Keratinocyte (primary cell): Measurements from ENCODE around the gene KLHL36. TPM values are rescaled to one million over a fixed set of nuclear protein-coding genes. Genes with fewer than 3 reads are reported as not detected.

Experiments
- DNase-seq: peaks from one replicate; pipeline ENCODE4 v3.0.0-alpha.2; 2011; ENCODE audit warnings: low read depth, missing footprints, low spot score
- FAIRE-seq: peaks from 2 replicates; lab custom pipeline; 2011; peaks lifted over from hg19 to GRCh38; lab: Jason Lieb, UNC
- H2AFZ ChIP-seq: 2 replicates; pipeline ENCODE4 v1.6.0; 2012; ENCODE audit warnings: low read length, control low read depth, inconsistent platforms; ENCODE audit not compliant: control insufficient read depth
- H3K27ac ChIP-seq: 2 replicates; pipeline ENCODE4 v1.5.1; 2011; ENCODE audit warnings: low read length; ENCODE audit not compliant: control insufficient read depth, insufficient read depth
- H3K27me3 ChIP-seq: 3 replicates; pipeline ENCODE4 v1.6.0; 2011; ENCODE audit warnings: low read length; ENCODE audit not compliant: control insufficient read depth, insufficient read depth; ENCODE audit errors: extremely low read depth
- H3K36me3 ChIP-seq, 2 experiments: 2 replicates in 1 of 2; 3 replicates in 1 of 2; pipeline ENCODE4 v1.5.1; 2011; ENCODE audit warnings: low read length in 2 of 2, mild to moderate bottlenecking in 1 of 2; ENCODE audit not compliant: control insufficient read depth in 2 of 2, insufficient read depth in 2 of 2; ENCODE audit errors: extremely low read depth in 1 of 2
- H3K4me1 ChIP-seq: 3 replicates; pipeline ENCODE4 v1.5.1; 2011; ENCODE audit warnings: low read length; ENCODE audit not compliant: control insufficient read depth, insufficient read depth; ENCODE audit errors: extremely low read depth
- H3K4me2 ChIP-seq: 3 replicates; pipeline ENCODE4 v1.6.0; 2011; ENCODE audit warnings: low read depth, low read length; ENCODE audit not compliant: control insufficient read depth, insufficient read depth; ENCODE audit errors: extremely low read depth
- H3K4me3 ChIP-seq, 3 experiments: fragments of 200-600 bp in 1 of 3; sonication (generic) in 1 of 3; 2 replicates in 2 of 3; 3 replicates in 1 of 3; pipeline ENCODE4 v1.5.1; 2011 to 2016; ENCODE audit warnings: low read length in 3 of 3, mild to moderate bottlenecking in 3 of 3, control low read depth in 2 of 3, inconsistent platforms in 1 of 3, low read depth in 1 of 3, mixed read lengths in 1 of 3, mixed run types in 1 of 3, moderate library complexity in 1 of 3; ENCODE audit not compliant: control insufficient read depth in 2 of 3, insufficient read depth in 2 of 3; ENCODE audit errors: extremely low read depth in 1 of 3
- H3K79me2 ChIP-seq: 2 replicates; pipeline ENCODE4 v1.6.0; 2012; ENCODE audit warnings: low read length; ENCODE audit not compliant: control insufficient read depth, insufficient read depth
- H3K9ac ChIP-seq: 3 replicates; pipeline ENCODE4 v1.6.0; 2011; ENCODE audit warnings: low read length; ENCODE audit not compliant: control insufficient read depth, insufficient read depth; ENCODE audit errors: extremely low read depth
- H3K9me1 ChIP-seq: 3 replicates; pipeline ENCODE4 v1.6.0; 2011; ENCODE audit warnings: low read length; ENCODE audit not compliant: control insufficient read depth, insufficient read depth; ENCODE audit errors: extremely low read depth
- H3K9me3 ChIP-seq: 2 replicates; pipeline ENCODE4 v1.5.1; 2012; ENCODE audit warnings: low read depth, low read length; ENCODE audit not compliant: control insufficient read depth
- H4K20me1 ChIP-seq: 3 replicates; pipeline ENCODE4 v1.6.0; 2011; ENCODE audit warnings: low read length; ENCODE audit not compliant: control insufficient read depth, insufficient read depth; ENCODE audit errors: extremely low read depth
- EZH2 ChIP-seq: IDR thresholded peaks from one replicate; pipeline ENCODE4 v1.6.1; 2012; ENCODE audit warnings: inconsistent platforms, mild to moderate bottlenecking, low read length, moderate library complexity
- dilution Hi-C: fragments of 300-500 bp; cut with MboI; formaldehyde crosslinking; loops from one replicate; pipeline ENCODE4 v1.7.0; 2020; ENCODE audit warnings: low sequenced_read_pairs; ENCODE audit not compliant: extremely low pct_ligation_motif_present
- polyA plus RNA-seq, 5 experiments: library from polyadenylated mRNA; depleted of rRNA in 3 of 5; stranded (reverse) in 3 of 5; stranded (forward) in 1 of 5; unstranded in 1 of 5; fragments of >200 nt; gene quantifications; 1 replicate in 1 of 5; 2 replicates in 3 of 5; 3 replicates in 1 of 5; pipeline versions ENCODE4 v1.2.1 to v1.2.3, GENCODE V29; 2011 to 2012; ENCODE audit warnings: missing spikeins in 2 of 5, low read depth in 1 of 5, low replicate concordance in 1 of 5
- TF ChIP-seq, protein P1 (sequence below), 3 experiments: IDR thresholded peaks in 1 of 3; conservative IDR thresholded peaks in 1 of 3; optimal IDR thresholded peaks in 1 of 3; 2 replicates in 2 of 3; 3 replicates in 1 of 3; pipeline versions ENCODE3 to v1.5.1; 2011; ENCODE audit warnings: low read length in 3 of 3, mild to moderate bottlenecking in 3 of 3, moderate library complexity in 2 of 3, control low read depth in 1 of 3, inconsistent platforms in 1 of 3; ENCODE audit not compliant: insufficient read depth in 2 of 3; ENCODE audit errors: extremely low read depth in 1 of 3

The KLHL36 gene
- polyA plus RNA-seq, 1 donor (not counting 4 experiments of a cell fraction or from before 2014, with no cell fraction given) = 27.5 TPM

DNA sequence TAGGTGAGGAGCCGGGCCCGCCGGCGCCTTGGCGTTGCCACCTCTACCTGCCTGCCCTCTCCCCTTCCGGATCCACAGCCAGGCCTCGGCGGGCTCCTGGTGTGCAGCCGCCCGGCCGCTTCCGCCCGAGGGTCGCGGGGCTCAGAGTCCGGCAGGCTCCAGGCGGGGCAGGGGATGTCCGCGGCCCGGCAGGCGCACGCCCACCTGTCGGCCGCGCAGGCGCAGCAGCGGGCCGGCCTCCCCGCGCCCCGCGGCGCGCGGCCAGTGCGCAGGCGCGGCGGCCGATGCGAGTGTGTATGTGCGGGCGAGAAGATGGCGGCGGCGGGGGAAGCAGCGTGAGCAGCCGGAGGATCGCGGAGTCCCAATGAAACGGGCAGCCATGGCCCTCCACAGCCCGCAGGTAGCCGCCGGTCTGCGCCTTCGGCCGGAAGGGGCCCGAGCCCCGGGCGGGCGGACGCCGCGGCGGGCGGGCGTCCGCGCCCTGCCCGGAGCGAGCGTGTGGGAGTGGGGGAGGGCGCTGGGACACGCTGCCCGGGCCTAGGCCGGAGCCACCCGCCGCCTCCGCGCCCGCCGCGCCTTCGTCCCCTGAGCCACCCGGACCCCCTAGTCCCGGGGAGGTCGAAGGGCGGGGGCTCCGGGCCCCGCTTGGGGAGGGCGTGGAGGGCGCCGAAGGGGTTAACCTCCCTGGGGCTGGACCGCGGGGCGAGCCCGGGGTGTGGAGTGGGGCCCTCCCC lies 51.6 kb downstream of the KLHL36 start, which contains the start of gene USP10:
Gene USP10, plus strand, starts transcription at position 289 of the 734 bp plus-strand sequence. Its CDS starts 91 bp downstream, at position 380.
- H2AFZ ChIP-seq = peak within 1 kb of the TSS; percentile 89
- peak; percentile 32 for DNase-seq
- FAIRE-seq = no peak
- H3K27me3 ChIP-seq = no peaks in the 10 kb centered on the region
- H3K4me2 ChIP-seq = peak within 1 kb of the TSS; percentile 90
- peaks cover 18% of the 10 kb centered on the region for H3K4me1 ChIP-seq
- dilution Hi-C loops = no loop called here
- peak within 1 kb of the TSS; percentile 83 to 99 (median 86) for H3K4me3 ChIP-seq
- peaks cover 28% of the 10 kb centered on the region for H4K20me1 ChIP-seq
- peak within 1 kb of the TSS; percentile 85 for H3K9ac ChIP-seq
- no peaks in the 10 kb centered on the region for H3K9me3 ChIP-seq
- no peak for TF ChIP-seq EZH2
- TF ChIP-seq, protein P1, sequence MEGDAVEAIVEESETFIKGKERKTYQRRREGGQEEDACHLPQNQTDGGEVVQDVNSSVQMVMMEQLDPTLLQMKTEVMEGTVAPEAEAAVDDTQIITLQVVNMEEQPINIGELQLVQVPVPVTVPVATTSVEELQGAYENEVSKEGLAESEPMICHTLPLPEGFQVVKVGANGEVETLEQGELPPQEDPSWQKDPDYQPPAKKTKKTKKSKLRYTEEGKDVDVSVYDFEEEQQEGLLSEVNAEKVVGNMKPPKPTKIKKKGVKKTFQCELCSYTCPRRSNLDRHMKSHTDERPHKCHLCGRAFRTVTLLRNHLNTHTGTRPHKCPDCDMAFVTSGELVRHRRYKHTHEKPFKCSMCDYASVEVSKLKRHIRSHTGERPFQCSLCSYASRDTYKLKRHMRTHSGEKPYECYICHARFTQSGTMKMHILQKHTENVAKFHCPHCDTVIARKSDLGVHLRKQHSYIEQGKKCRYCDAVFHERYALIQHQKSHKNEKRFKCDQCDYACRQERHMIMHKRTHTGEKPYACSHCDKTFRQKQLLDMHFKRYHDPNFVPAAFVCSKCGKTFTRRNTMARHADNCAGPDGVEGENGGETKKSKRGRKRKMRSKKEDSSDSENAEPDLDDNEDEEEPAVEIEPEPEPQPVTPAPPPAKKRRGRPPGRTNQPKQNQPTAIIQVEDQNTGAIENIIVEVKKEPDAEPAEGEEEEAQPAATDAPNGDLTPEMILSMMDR (optimal IDR thresholded peaks at IDR 0.05 in 1 of 3, IDR thresholded peaks at IDR 0.05 in 1 of 3, conservative IDR thresholded peaks at IDR 0.05 in 1 of 3; ENCODE audit: extremely low read depth in 1 of 3, insufficient read depth in 2 of 3, low read length in 3 of 3) = no peak
- H3K79me2 ChIP-seq = peaks cover 48% of the 10 kb centered on the region
- peaks cover 0 to 1% of the 10 kb centered on the region in 2 experiments for H3K36me3 ChIP-seq
- peak within 1 kb of the TSS; percentile 73 for H3K27ac ChIP-seq
- H3K9me1 ChIP-seq = no peaks in the 10 kb centered on the region

DNA sequence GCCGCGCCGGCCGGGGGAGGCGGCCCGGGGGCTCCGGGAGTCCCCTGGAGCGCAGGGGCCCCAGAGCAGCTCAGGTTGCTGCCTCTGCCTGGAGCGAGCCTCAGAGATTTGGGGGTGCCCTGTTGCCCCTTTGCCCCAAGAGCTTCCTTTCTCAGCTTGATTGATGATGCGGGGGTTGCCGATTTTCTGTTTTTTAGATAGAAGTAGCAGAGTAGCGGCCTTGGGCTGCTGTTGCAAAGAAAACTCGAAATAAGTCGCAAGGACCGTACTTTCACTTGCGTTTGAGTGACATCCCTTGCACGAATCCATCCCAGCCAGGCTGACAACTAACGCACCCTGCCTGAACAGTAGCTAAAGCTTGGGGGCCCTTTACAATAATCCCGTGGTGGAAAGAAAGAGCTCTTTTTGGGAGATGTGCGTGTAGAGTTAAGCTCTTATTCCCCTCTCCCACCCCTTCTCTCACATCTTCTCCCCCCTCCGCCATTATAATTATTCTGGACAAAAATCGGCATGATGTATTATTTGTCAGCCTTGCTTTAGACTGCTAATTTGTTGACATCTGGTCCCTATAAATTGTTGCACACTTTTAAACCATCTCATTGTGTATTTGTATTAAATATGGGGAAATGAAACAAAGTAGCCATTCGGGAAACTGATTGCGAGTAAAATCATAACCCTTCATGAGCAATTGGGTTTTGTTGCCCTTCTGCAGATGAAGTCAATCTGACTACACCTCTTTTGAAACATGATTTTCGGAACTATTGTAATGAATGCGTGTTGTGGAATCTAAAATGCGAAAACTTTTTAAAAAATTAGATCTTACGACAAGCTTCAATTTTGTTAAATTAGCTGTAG lies 52.4 kb downstream of the KLHL36 start:
- H3K9ac ChIP-seq = peak overlapping the region; percentile 85
- peak overlapping the region; percentile 90 for H3K4me2 ChIP-seq
- H3K9me3 ChIP-seq = no peaks in the 10 kb centered on the region
- peaks cover 32% of the 10 kb centered on the region for H4K20me1 ChIP-seq
- H3K9me1 ChIP-seq = no peaks in the 10 kb centered on the region
- dilution Hi-C loops = no loop called here
- no peak for TF ChIP-seq EZH2
- TF ChIP-seq, protein P1 (optimal IDR thresholded peaks at IDR 0.05 in 1 of 3, IDR thresholded peaks at IDR 0.05 in 1 of 3, conservative IDR thresholded peaks at IDR 0.05 in 1 of 3; ENCODE audit: extremely low read depth in 1 of 3, insufficient read depth in 2 of 3, low read length in 3 of 3) = no peak
- H3K27ac ChIP-seq = peak overlapping the region; percentile 73
- DNase-seq (no peak), FAIRE-seq (no peak)
- H3K79me2 ChIP-seq = peaks cover 56% of the 10 kb centered on the region
- H3K4me1 ChIP-seq = peaks cover 18% of the 10 kb centered on the region
- H3K27me3 ChIP-seq = no peaks in the 10 kb centered on the region
- no peak overlapping the region for H2AFZ ChIP-seq
- H3K4me3 ChIP-seq = peak overlapping the region; percentile 83 to 99 (median 86)
- peaks cover 0 to 1% of the 10 kb centered on the region in 2 experiments for H3K36me3 ChIP-seq
